A673 (cell line): ENCODE data around the gene CCDC13. TPM values are rescaled to one million over a fixed set of nuclear protein-coding genes. Genes with fewer than 3 reads are reported as not detected.

Experiments used
- BruUV-seq: library from RNA; stranded (reverse); fragments of 400-500 nt; replicated peaks from 2 replicates; lab custom pipeline; 2021; lab: Mats Ljungman, UMichigan
- CTCF ChIA-PET: fragments of 300-600 bp; sonication (Branson Sonifier 250); formaldehyde crosslinking; loops from one replicate; lab custom pipeline; 2022; ENCODE audit warnings: antibody characterized with exemption; lab: Charles Lee
- POLR2A ChIA-PET: fragments of 300-600 bp; sonication (Branson Sonifier 250); formaldehyde crosslinking; loops from one replicate; lab custom pipeline; 2022; ENCODE audit warnings: antibody characterized with exemption; ENCODE audit not compliant: low non-redundant PET; lab: Charles Lee
- DNase-seq: peaks from one replicate; pipeline ENCODE4 v3.0.0-alpha.2; 2015; ENCODE audit warnings: low spot score
- H3K27ac ChIP-seq: fragments of 200-600 bp; sonication (generic); 2 replicates; pipeline ENCODE4 v1.5.1; 2016; ENCODE audit warnings: mixed run types, low read depth, mild to moderate bottlenecking, mixed read lengths, antibody characterized with exemption, low read length; ENCODE audit not compliant: poor library complexity, severe bottlenecking
- H3K27me3 ChIP-seq: fragments of 200-600 bp; sonication (generic); replicated peaks from 2 replicates; pipeline ENCODE4 v1.6.1; 2017; ENCODE audit warnings: mixed run types, low read depth, mild to moderate bottlenecking, mixed read lengths, antibody characterized with exemption, low read length; ENCODE audit not compliant: insufficient read depth, poor library complexity
- H3K36me3 ChIP-seq: fragments of 200-600 bp; sonication (generic); 2 replicates; pipeline ENCODE4 v1.6.1; 2016; ENCODE audit warnings: mixed run types, mild to moderate bottlenecking, mixed read lengths, antibody characterized with exemption, low read length; ENCODE audit not compliant: insufficient read depth, poor library complexity, severe bottlenecking
- H3K4me1 ChIP-seq: fragments of 200-600 bp; sonication (generic); 2 replicates; pipeline ENCODE4 v1.6.1; 2017; ENCODE audit warnings: mixed run types, mild to moderate bottlenecking, mixed read lengths, antibody characterized with exemption, low read length; ENCODE audit not compliant: insufficient read depth, poor library complexity, severe bottlenecking
- H3K4me3 ChIP-seq: fragments of 200-600 bp; sonication (generic); 2 replicates; pipeline ENCODE4 v1.5.1; 2016; ENCODE audit warnings: low read depth, mixed run types, mild to moderate bottlenecking, mixed read lengths, low read length; ENCODE audit not compliant: poor library complexity, severe bottlenecking
- H3K9me3 ChIP-seq: fragments of 200-600 bp; sonication (generic); 2 replicates; pipeline ENCODE4 v1.6.1; 2016; ENCODE audit warnings: mixed run types, low read depth, mild to moderate bottlenecking, mixed read lengths, antibody characterized with exemption, low read length; ENCODE audit not compliant: poor library complexity, severe bottlenecking
- EZH2 ChIP-seq: fragments of 200-600 bp; sonication (generic); IDR thresholded peaks from 2 replicates; pipeline ENCODE4 v1.6.1; 2017; ENCODE audit warnings: borderline replicate concordance, low read depth, mild to moderate bottlenecking, mixed read lengths, antibody characterized with exemption, low read length; ENCODE audit not compliant: poor library complexity, severe bottlenecking
- intact Hi-C: fragments of 100-400 bp; cut with micrococcal nuclease; formaldehyde crosslinking; loops from one replicate; pipeline ENCODE4 v1.10.0; 2022; ENCODE audit not compliant: unreplicated experiment
- total RNA-seq: library from RNA; stranded (reverse); gene quantifications from 2 replicates; pipeline ENCODE4 v1.2.3, GENCODE V29; 2021
- TF ChIP-seq, protein P1 (sequence below): fragments of 300-800, 200-600 bp; sonication (generic); conservative IDR thresholded peaks from 2 replicates; pipeline ENCODE4 v1.5.1; 2017; ENCODE audit warnings: low read depth, mild to moderate bottlenecking, antibody characterized with exemption, low read length, moderate library complexity, mixed read lengths

The CCDC13 gene
- total RNA-seq, 1 experiment from 2014 or later = not detected

GRCh38 chr3:42804106-42804830 lies 31.2 kb upstream of the CCDC13 start, which contains the start of gene HIGD1A:
HIGD1A (minus strand) TSS chr3:42804490; CDS start chr3:42794253, 10,237 bp downstream.
- no peaks in the 10 kb centered on the region for H3K4me1 ChIP-seq
- peak within 1 kb of the TSS; percentile 76 for H3K4me3 ChIP-seq
- H3K36me3 ChIP-seq = no peaks in the 10 kb centered on the region
- peak; percentile 93 for DNase-seq
- peak within 1 kb of the TSS; percentile 79 for H3K27ac ChIP-seq
- TF ChIP-seq, protein P1, sequence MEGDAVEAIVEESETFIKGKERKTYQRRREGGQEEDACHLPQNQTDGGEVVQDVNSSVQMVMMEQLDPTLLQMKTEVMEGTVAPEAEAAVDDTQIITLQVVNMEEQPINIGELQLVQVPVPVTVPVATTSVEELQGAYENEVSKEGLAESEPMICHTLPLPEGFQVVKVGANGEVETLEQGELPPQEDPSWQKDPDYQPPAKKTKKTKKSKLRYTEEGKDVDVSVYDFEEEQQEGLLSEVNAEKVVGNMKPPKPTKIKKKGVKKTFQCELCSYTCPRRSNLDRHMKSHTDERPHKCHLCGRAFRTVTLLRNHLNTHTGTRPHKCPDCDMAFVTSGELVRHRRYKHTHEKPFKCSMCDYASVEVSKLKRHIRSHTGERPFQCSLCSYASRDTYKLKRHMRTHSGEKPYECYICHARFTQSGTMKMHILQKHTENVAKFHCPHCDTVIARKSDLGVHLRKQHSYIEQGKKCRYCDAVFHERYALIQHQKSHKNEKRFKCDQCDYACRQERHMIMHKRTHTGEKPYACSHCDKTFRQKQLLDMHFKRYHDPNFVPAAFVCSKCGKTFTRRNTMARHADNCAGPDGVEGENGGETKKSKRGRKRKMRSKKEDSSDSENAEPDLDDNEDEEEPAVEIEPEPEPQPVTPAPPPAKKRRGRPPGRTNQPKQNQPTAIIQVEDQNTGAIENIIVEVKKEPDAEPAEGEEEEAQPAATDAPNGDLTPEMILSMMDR = no peak
- TF ChIP-seq EZH2 = no peak
- H3K9me3 ChIP-seq = no peaks in the 10 kb centered on the region
- no TSS peak for BruUV-seq
- intact Hi-C loops = no loop called here
- no peaks in the 10 kb centered on the region for H3K27me3 ChIP-seq
- ChIA-PET CTCF (no interaction called here), POLR2A (no interaction called here)

DNA sequence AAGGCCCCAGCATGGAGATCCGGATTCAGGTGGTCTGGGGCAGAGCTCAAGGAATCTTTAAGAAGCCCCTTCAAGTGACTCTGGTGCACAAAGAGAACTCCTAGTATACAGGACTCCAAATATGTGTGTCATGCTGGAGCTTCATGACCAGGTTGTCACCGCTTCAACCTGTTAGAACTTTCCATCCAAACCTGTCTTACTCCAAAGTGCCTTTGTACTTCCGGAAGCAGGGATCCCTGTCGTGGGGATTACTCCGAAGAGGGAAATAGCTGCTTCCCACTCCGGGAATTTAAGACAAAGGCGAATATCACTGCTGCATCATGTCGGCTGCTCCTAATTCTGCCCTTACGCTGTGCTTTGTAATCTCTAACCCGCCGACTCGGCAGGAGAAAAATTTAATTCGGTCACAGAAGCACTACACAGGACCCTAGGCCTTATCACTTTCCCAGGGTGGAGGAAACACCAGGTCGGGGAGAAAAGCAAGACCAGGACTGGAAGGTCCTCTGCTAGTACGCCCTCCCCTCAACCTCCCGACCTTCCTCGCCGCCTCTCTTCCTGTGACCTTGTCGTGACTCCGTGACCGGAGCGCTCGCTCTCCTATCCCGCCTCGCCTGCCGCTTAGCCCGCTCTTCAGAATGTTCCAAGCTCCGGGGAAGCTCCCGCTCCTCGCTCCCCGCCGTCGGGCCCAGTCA lies 30.5 kb upstream of the CCDC13 start:
- DNase-seq = peak; percentile 18
- CTCF ChIA-PET = no interaction called here
- Histone ChIP-seq H3K9me3 (no peaks in the 10 kb centered on the region), H3K4me3 (peak overlapping the region; percentile 76), H3K27ac (peak overlapping the region; percentile 79), H3K36me3 (no peaks in the 10 kb centered on the region), H3K4me1 (no peaks in the 10 kb centered on the region), H3K27me3 (no peaks in the 10 kb centered on the region)
- TF ChIP-seq EZH2 = no peak
- TF ChIP-seq, protein P1 = no peak
- POLR2A ChIA-PET = interaction anchor here (0.5 kb wide), 1 partner anchor 17 kb away, joined by 4 read pairs; no protein-coding TSS in a partner anchor
- intact Hi-C loops = no loop called here
- no TSS peak for BruUV-seq

DNA sequence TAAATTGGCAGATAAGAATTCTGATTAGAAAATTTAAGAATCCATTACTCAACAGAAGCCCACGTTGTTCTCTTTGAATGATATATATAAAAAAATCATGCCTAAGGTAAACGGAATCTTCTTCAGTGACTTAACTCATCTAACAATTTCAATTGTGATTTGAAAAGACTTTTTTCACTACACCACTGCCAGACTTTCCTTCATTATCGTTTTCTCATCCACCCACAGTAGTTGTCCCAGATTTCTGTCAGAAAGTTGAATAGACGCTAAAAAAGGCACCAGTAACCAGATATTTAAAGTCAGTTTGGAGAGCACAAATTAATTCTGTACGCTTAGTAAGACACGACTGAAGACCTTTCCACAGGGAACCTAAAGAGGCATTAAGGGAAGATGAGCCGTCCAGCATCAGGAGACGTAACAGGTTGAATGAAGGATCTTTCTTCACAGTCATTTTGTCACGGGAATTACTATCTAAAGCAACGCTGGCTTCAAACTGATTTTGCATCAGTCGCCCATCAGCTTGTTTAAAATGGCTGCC lies 29.9 kb upstream of the CCDC13 start:
- H3K4me3 ChIP-seq = peak overlapping the region; percentile 76
- ChIA-PET POLR2A (interaction anchor here (0.5 kb wide), 1 partner anchor 18 kb away, joined by 4 read pairs; no protein-coding TSS in a partner anchor), CTCF (no interaction called here)
- H3K27me3 ChIP-seq = no peaks in the 10 kb centered on the region
- H3K9me3 ChIP-seq = no peaks in the 10 kb centered on the region
- H3K27ac ChIP-seq = peak overlapping the region; percentile 79
- intact Hi-C loops = no loop called here
- DNase-seq = no peak
- no peaks in the 10 kb centered on the region for H3K4me1 ChIP-seq
- H3K36me3 ChIP-seq = no peaks in the 10 kb centered on the region
- TF ChIP-seq EZH2 = no peak
- TF ChIP-seq, protein P1 = no peak
- BruUV-seq = TSS peak; percentile 41
